WERI-Rb-1 (cell line): ENCODE results near the gene ATP1A2.

Experiments used
- DNase-seq: peaks from one replicate; pipeline ENCODE4 v3.0.0-alpha.2; 2020
- H3K27ac ChIP-seq: fragments of 250-450 bp; sonication (Bioruptor Pico); 2 replicates; pipeline ENCODE4 v1.5.1; 2020; ENCODE audit warnings: mild to moderate bottlenecking, moderate library complexity
- H3K27me3 ChIP-seq: fragments of 250-450 bp; sonication (Bioruptor Pico); 2 replicates; pipeline ENCODE4 v1.5.1; 2021; ENCODE audit warnings: mild to moderate bottlenecking, low read depth, moderate library complexity; ENCODE audit not compliant: insufficient read depth, severe bottlenecking
- H3K36me3 ChIP-seq: fragments of 250-450 bp; sonication (Bioruptor Pico); 2 replicates; pipeline ENCODE4 v1.5.1; 2020; ENCODE audit warnings: mild to moderate bottlenecking, moderate library complexity
- H3K4me3 ChIP-seq: 2 replicates; pipeline ENCODE4 v1.5.1; 2011; ENCODE audit warnings: low read depth, mild to moderate bottlenecking, control low read depth, low read length
- H3K9me3 ChIP-seq: fragments of 250-450 bp; sonication (Bioruptor Pico); 2 replicates; pipeline ENCODE4 v1.5.1; 2021; ENCODE audit warnings: mild to moderate bottlenecking, moderate library complexity; ENCODE audit not compliant: severe bottlenecking
- TF ChIP-seq, protein P1 (sequence below): IDR thresholded peaks from 2 replicates; pipeline ENCODE4 v1.5.1; 2011; ENCODE audit warnings: low read depth, mild to moderate bottlenecking, control low read depth, inconsistent platforms, low read length

The ATP1A2 gene

GRCh38 chr1:160127381-160127780 is 11.8 kb downstream of the ATP1A2 start:
- TF ChIP-seq, protein P1, sequence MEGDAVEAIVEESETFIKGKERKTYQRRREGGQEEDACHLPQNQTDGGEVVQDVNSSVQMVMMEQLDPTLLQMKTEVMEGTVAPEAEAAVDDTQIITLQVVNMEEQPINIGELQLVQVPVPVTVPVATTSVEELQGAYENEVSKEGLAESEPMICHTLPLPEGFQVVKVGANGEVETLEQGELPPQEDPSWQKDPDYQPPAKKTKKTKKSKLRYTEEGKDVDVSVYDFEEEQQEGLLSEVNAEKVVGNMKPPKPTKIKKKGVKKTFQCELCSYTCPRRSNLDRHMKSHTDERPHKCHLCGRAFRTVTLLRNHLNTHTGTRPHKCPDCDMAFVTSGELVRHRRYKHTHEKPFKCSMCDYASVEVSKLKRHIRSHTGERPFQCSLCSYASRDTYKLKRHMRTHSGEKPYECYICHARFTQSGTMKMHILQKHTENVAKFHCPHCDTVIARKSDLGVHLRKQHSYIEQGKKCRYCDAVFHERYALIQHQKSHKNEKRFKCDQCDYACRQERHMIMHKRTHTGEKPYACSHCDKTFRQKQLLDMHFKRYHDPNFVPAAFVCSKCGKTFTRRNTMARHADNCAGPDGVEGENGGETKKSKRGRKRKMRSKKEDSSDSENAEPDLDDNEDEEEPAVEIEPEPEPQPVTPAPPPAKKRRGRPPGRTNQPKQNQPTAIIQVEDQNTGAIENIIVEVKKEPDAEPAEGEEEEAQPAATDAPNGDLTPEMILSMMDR, result no peak
- Histone ChIP-seq H3K9me3 (no peaks in the 10 kb centered on the region), H3K27ac (no peak overlapping the region), H3K4me3 (no peak overlapping the region), H3K36me3 (no peaks in the 10 kb centered on the region), H3K27me3 (no peaks in the 10 kb centered on the region)
- no peak for DNase-seq

GRCh38 chr1:160127865-160128523 is 12.4 kb downstream of the ATP1A2 start:
- TF ChIP-seq, protein P1, result no peak
- H3K36me3 ChIP-seq, result no peaks in the 10 kb centered on the region

GRCh38 chr1:160128636-160129035 is 13.1 kb downstream of the ATP1A2 start:
- no peaks in the 10 kb centered on the region for H3K27me3 ChIP-seq
- no peaks in the 10 kb centered on the region for H3K9me3 ChIP-seq
- no peak overlapping the region for H3K27ac ChIP-seq
- no peak for DNase-seq
- TF ChIP-seq, protein P1, result no peak
- no peak overlapping the region for H3K4me3 ChIP-seq
- H3K36me3 ChIP-seq, result no peaks in the 10 kb centered on the region

More at GRCh38 chr1:160127865-160128523, 12.4 kb downstream of the ATP1A2 start:
- DNase-seq, result no peak
- no peaks in the 10 kb centered on the region for H3K9me3 ChIP-seq
- no peak overlapping the region for H3K4me3 ChIP-seq
- H3K27me3 ChIP-seq, result no peaks in the 10 kb centered on the region
- H3K27ac ChIP-seq, result no peak overlapping the region

DNA sequence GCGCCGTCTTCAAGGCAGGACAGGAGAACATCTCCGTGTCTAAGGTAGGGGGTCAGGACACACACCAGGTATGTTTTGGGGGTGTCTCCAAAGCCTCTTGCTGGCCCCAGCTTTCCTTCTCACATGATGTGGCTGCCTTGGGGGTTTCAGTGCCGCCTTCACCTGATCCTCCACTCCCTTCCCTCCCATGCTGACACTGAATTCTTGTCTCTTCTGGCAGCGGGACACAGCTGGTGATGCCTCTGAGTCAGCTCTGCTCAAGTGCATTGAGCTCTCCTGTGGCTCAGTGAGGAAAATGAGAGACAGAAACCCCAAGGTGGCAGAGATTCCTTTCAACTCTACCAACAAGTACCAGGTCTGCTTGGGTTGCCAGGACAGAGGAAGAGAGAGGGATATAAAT is 13.5 kb downstream of the ATP1A2 start:
- TF ChIP-seq, protein P1, result no peak
- Histone ChIP-seq H3K4me3 (no peak overlapping the region), H3K27ac (no peak overlapping the region), H3K27me3 (no peaks in the 10 kb centered on the region), H3K36me3 (no peaks in the 10 kb centered on the region), H3K9me3 (no peaks in the 10 kb centered on the region)
- DNase-seq, result no peak

GRCh38 chr1:160129558-160129957 is 14.0 kb downstream of the ATP1A2 start:
- Histone ChIP-seq H3K27me3 (no peaks in the 10 kb centered on the region), H3K27ac (no peak overlapping the region), H3K4me3 (no peak overlapping the region), H3K36me3 (no peaks in the 10 kb centered on the region), H3K9me3 (no peaks in the 10 kb centered on the region)
- DNase-seq, result no peak
- TF ChIP-seq, protein P1, result no peak

DNA sequence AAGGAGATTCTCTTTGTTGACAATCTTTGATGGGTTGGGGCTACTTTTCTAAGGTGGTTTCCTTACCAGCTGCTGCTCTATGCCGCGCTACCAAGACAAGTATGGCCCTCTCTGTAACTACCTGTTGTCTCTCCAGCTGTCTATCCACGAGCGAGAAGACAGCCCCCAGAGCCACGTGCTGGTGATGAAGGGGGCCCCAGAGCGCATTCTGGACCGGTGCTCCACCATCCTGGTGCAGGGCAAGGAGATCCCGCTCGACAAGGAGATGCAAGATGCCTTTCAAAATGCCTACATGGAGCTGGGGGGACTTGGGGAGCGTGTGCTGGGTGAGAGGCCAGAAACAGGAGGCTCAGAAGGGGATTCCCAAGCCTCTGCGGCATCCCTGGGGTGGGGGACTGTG is 14.4 kb downstream of the ATP1A2 start:
- H3K4me3 ChIP-seq, result no peak overlapping the region
- DNase-seq, result no peak
- H3K27ac ChIP-seq, result no peak overlapping the region
- H3K27me3 ChIP-seq, result no peaks in the 10 kb centered on the region
- TF ChIP-seq, protein P1, result no peak
- H3K9me3 ChIP-seq, result no peaks in the 10 kb centered on the region
- no peaks in the 10 kb centered on the region for H3K36me3 ChIP-seq
